HepG2 (cell line): ENCODE data around the gene TMEM167B. TPM values are rescaled to one million over a fixed set of nuclear protein-coding genes. Genes with fewer than 3 reads are reported as not detected.
A peak's percentile ranks its signal among the peaks of the same experiment; 100 is the strongest.

Experiments
- ATAC-seq: fragments of 200-7000 bp; cut with Tn5 transposase; 3 replicates; pipeline ENCODE4 v1.9.1; 2020; ENCODE audit warnings: mild to moderate bottlenecking, moderate library complexity
- BruUV-seq: library from RNA; stranded (reverse); fragments of 400-500 nt; replicated peaks from 2 replicates; lab custom pipeline; 2021; lab: Mats Ljungman, UMichigan
- CTCF ChIA-PET: fragments of 300-600 bp; formaldehyde crosslinking; extraction: SDS; loops from one replicate; lab custom pipeline; 2021; ENCODE audit warnings: low total read pairs, inconsistent platforms, low intra/inter-chr PET ratio; lab: Yijun Ruan, JAX
- POLR2A ChIA-PET: fragments of 350-600 bp; sonication (Branson Sonifier 250); formaldehyde crosslinking; loops from one replicate; lab custom pipeline; 2020; ENCODE audit warnings: antibody characterized with exemption, inconsistent platforms; lab: Yijun Ruan, JAX
- DNase-seq: peaks from one replicate; pipeline ENCODE4 v3.0.0-alpha.2; 2015; ENCODE audit warnings: low spot score
- FAIRE-seq: peaks from 3 replicates; lab custom pipeline; 2011; peaks lifted over from hg19 to GRCh38; lab: Jason Lieb, UNC
- H2AFZ ChIP-seq: one replicate; pipeline ENCODE4 v1.6.1; 2011; ENCODE audit warnings: low read length, inconsistent platforms
- H3K27ac ChIP-seq: fragments of 300-600 bp; 3 replicates; pipeline ENCODE4 v1.8.0; 2011; ENCODE audit warnings: mixed run types, mild to moderate bottlenecking, mixed read lengths, low read length, inconsistent platforms; ENCODE audit not compliant: insufficient read depth; ENCODE audit errors: extremely low read length
- H3K27me3 ChIP-seq, 2 experiments: fragments of 200-600 bp in 1 of 2; 2 replicates in 1 of 2; 3 replicates in 1 of 2; pipeline versions ENCODE4 v1.6.0 to v1.8.0; 2011; ENCODE audit warnings: low read length in 2 of 2, mild to moderate bottlenecking in 2 of 2, moderate library complexity in 2 of 2, inconsistent platforms in 1 of 2; ENCODE audit not compliant: insufficient read depth in 2 of 2, control insufficient read depth in 1 of 2
- H3K36me3 ChIP-seq, 2 experiments: fragments of 200-600 bp in 1 of 2; replicated peaks in 1 of 2; 2 replicates in 1 of 2; 3 replicates in 1 of 2; pipeline versions ENCODE4 v1.5.1 to v1.8.0; 2011; ENCODE audit warnings: low read length in 2 of 2, inconsistent platforms in 1 of 2; ENCODE audit not compliant: insufficient read depth in 2 of 2, control insufficient read depth in 1 of 2
- H3K4me1 ChIP-seq: 2 replicates; pipeline ENCODE4 v1.5.1; 2012; ENCODE audit warnings: low read length, inconsistent platforms; ENCODE audit not compliant: insufficient read depth
- H3K4me2 ChIP-seq: 2 replicates; pipeline ENCODE4 v1.6.0; 2011; ENCODE audit warnings: low read depth, low read length, inconsistent platforms
- H3K4me3 ChIP-seq, 3 experiments: fragments of 200-600 bp in 1 of 3; sonication (generic), shearing (Covaris generic) in 1 of 3; replicated peaks in 1 of 3; 2 replicates each; pipeline ENCODE4 v1.5.1; 2011 to 2016; ENCODE audit warnings: low read length in 3 of 3, inconsistent platforms in 2 of 3, low read depth in 2 of 3, mild to moderate bottlenecking in 2 of 3, control low read depth in 1 of 3, mixed read lengths in 1 of 3; ENCODE audit not compliant: insufficient read depth in 1 of 3
- H3K79me2 ChIP-seq: one replicate; pipeline ENCODE4 v1.6.1; 2011; ENCODE audit warnings: low read length, inconsistent platforms; ENCODE audit not compliant: insufficient read depth
- H3K9ac ChIP-seq: 2 replicates; pipeline ENCODE4 v1.6.0; 2011; ENCODE audit warnings: mild to moderate bottlenecking, low read depth, low read length, inconsistent platforms; ENCODE audit not compliant: insufficient read depth
- H3K9me3 ChIP-seq: 2 replicates; pipeline ENCODE4 v1.5.1; 2012; ENCODE audit warnings: mild to moderate bottlenecking, low read length
- H4K20me1 ChIP-seq: 2 replicates; pipeline ENCODE4 v1.6.0; 2011; ENCODE audit warnings: inconsistent platforms, mild to moderate bottlenecking, low read length, moderate library complexity; ENCODE audit not compliant: insufficient read depth
- FOXA1 ChIP-seq, 2 experiments: fragments of 450-650 bp in 1 of 2; sonication (generic) in 1 of 2; formaldehyde crosslinking in 1 of 2; IDR thresholded peaks; 2 replicates each; pipeline versions ENCODE4 v1.4.0 to v1.6.1; 2016 to 2020; ENCODE audit warnings: missing genetic modification reagents in 1 of 2
- JARID2 ChIP-seq: sonication (generic); formaldehyde crosslinking; IDR thresholded peaks from 2 replicates; pipeline ENCODE4 v1.8.1; 2023; ENCODE audit warnings: missing genetic modification reagents, inconsistent platforms; ENCODE audit not compliant: insufficient replicate concordance
- ONECUT2 ChIP-seq: sonication (generic); formaldehyde crosslinking; IDR thresholded peaks from 2 replicates; pipeline ENCODE4 v1.4.0; 2020; ENCODE audit warnings: missing genetic modification reagents
- SOX13 ChIP-seq, 3 experiments: fragments of 450-650 bp in 1 of 3; sonication (generic) in 1 of 3; formaldehyde crosslinking in 1 of 3; IDR thresholded peaks in 2 of 3; conservative IDR thresholded peaks in 1 of 3; 2 replicates each; pipeline versions ENCODE4 v1.5.0 to v1.6.1; 2016 to 2020; ENCODE audit warnings: antibody characterized with exemption in 1 of 3, mild to moderate bottlenecking in 1 of 3, missing compliant biosample characterization in 1 of 3, missing genetic modification reagents in 1 of 3, moderate library complexity in 1 of 3
- SP140L ChIP-seq: sonication (generic); formaldehyde crosslinking; IDR thresholded peaks from 2 replicates; pipeline ENCODE4 v1.4.0; 2020; ENCODE audit warnings: missing genetic modification reagents, borderline replicate concordance
- TRAFD1 ChIP-seq: sonication (generic); formaldehyde crosslinking; IDR thresholded peaks from 2 replicates; pipeline ENCODE4 v1.5.1; 2020; ENCODE audit warnings: missing genetic modification reagents, mild to moderate bottlenecking, borderline replicate concordance
- ZKSCAN8 ChIP-seq: IDR thresholded peaks from 2 replicates; pipeline ENCODE4 v1.6.1; 2016; ENCODE audit warnings: borderline replicate concordance, missing genetic modification reagents, missing compliant biosample characterization
- ZNF552 ChIP-seq: sonication (generic); formaldehyde crosslinking; IDR thresholded peaks from 2 replicates; pipeline ENCODE4 v1.9.0; 2022; ENCODE audit warnings: missing genetic modification reagents, mild to moderate bottlenecking, borderline replicate concordance
- ZNF629 ChIP-seq: sonication (generic); formaldehyde crosslinking; conservative IDR thresholded peaks from 2 replicates; pipeline ENCODE4 v1.5.0; 2020; ENCODE audit warnings: missing genetic modification reagents
- ZNF687 ChIP-seq: sonication (generic); formaldehyde crosslinking; IDR thresholded peaks from 2 replicates; pipeline ENCODE4 v1.5.1; 2020; ENCODE audit warnings: mild to moderate bottlenecking, missing genetic modification reagents, moderate library complexity
- ZNF841 ChIP-seq: sonication (generic); formaldehyde crosslinking; IDR thresholded peaks from 2 replicates; pipeline ENCODE4 v1.8.1; 2023; ENCODE audit warnings: missing genetic modification reagents, borderline replicate concordance
- WGBS: methylation state at CpG from one replicate; pipeline ENCODE4 v1.1.6; 2017; ENCODE audit warnings: low lambda C conversion rate; 5-methylcytosine and 5-hydroxymethylcytosine counted together
- in situ Hi-C: cut with HindIII; loops from 2 replicates; pipeline ENCODE4 v1.10.0; 2017; ENCODE audit warnings: low pct_unique_long_range_greater_than_20kb; ENCODE audit not compliant: extremely low pct_ligation_motif_present
- intact Hi-C: fragments of 100-400 bp; cut with micrococcal nuclease; formaldehyde crosslinking; loops from one replicate; pipeline ENCODE4 v1.10.0; 2022; ENCODE audit not compliant: unreplicated experiment
- polyA plus RNA-seq, 8 experiments: library from polyadenylated mRNA; depleted of rRNA in 3 of 8; stranded (reverse) in 7 of 8; unstranded in 1 of 8; fragments of >200 nt; fragmentation: Illumina TruSeq in 4 of 8; extraction: Trizol in 4 of 8; gene quantifications; 2 replicates each; pipeline versions ENCODE4 v1.2.1 to v1.2.3, GENCODE V29; 2011 to 2016; ENCODE audit warnings: low read depth in 4 of 8, missing spikeins in 1 of 8, mixed read lengths in 1 of 8; ENCODE audit not compliant: insufficient read depth in 1 of 8
- total RNA-seq, 5 experiments: library from RNA; depleted of rRNA; stranded (reverse); fragments of >200 nt; fragmentation: Illumina TruSeq; extraction: Trizol; gene quantifications; 2 replicates each; pipeline ENCODE4 v1.2.3, GENCODE V29; 2016; ENCODE audit warnings: low read depth in 1 of 5

The TMEM167B gene
- total and polyA plus RNA-seq, 2 of the 13 experiments (the other 11 are each of a cell fraction or from before 2014, with no cell fraction given): 9.5 to 22.4 TPM

GRCh38 chr1:109115685-109116084, 25.1 kb downstream of the TMEM167B start:
- in situ Hi-C loops: no loop called here
- intact Hi-C loops: loop anchor here (10.0 kb wide), 1 partner anchor 151 kb away; the partner anchor contains the start of gene CLCC1
- H3K79me2 ChIP-seq: no peaks in the 10 kb centered on the region
- BruUV-seq: no TSS peak
- no peaks in the 10 kb centered on the region for H4K20me1 ChIP-seq
- no peak for FAIRE-seq
- peaks cover 43% of the 10 kb centered on the region for H3K4me1 ChIP-seq
- no peak overlapping the region; a peak in 1 of 6 replicates for H3K4me3 ChIP-seq
- CTCF ChIA-PET: no interaction called here
- no peak overlapping the region for H2AFZ ChIP-seq
- no peak overlapping the region for H3K27ac ChIP-seq
- POLR2A ChIA-PET: interaction anchor here (1.0 to 2.2 kb wide), 2 partner anchors 15 to 21 kb away, joined by 3 to 12 read pairs; no protein-coding TSS in a partner anchor
- 29% methylated on average over 2 of the region's 2 CpGs for WGBS
- H3K9ac ChIP-seq: no peak overlapping the region
- peak overlapping the region; percentile 48; the same call in 1 of the 2 replicates for H3K4me2 ChIP-seq
- ATAC-seq: no peak
- no peaks in the 10 kb centered on the region for H3K36me3 ChIP-seq
- no peaks in the 10 kb centered on the region for H3K9me3 ChIP-seq
- no peak for TF ChIP-seq ONECUT2
- TF ChIP-seq ZNF552: no peak
- TF ChIP-seq JARID2 (CRISPR knock-in tag): no peak
- no peak for TF ChIP-seq TRAFD1 (CRISPR knock-in tag)
- peaks cover 2 to 22% of the 10 kb centered on the region in 2 experiments; a peak in 4 of 5 replicates for H3K27me3 ChIP-seq
- DNase-seq: no peak

- H2AFZ ChIP-seq: no peak overlapping the region
- CTCF ChIA-PET: no interaction called here
- POLR2A ChIA-PET: interaction anchor here (0.6 to 2.2 kb wide), 3 partner anchors 16 to 99 kb away, joined by 3 to 12 read pairs (median 3); no protein-coding TSS in a partner anchor
- H3K27ac ChIP-seq: no peak overlapping the region
- in situ Hi-C loops: no loop called here
- no TSS peak for BruUV-seq
- no peaks in the 10 kb centered on the region for H3K9me3 ChIP-seq
- no peak overlapping the region; a peak in 1 of 6 replicates for H3K4me3 ChIP-seq
- H3K9ac ChIP-seq: no peak overlapping the region
- no peaks in the 10 kb centered on the region for H4K20me1 ChIP-seq
- ATAC-seq: no peak
- intact Hi-C loops: loop anchor here (10.0 kb wide), 1 partner anchor 151 kb away; the partner anchor contains the start of gene CLCC1
- no peak for FAIRE-seq
- H3K4me2 ChIP-seq: peak overlapping the region; percentile 48
- H3K4me1 ChIP-seq: peaks cover 43% of the 10 kb centered on the region
- peak; percentile 49 for DNase-seq
- H3K79me2 ChIP-seq: no peaks in the 10 kb centered on the region
- H3K36me3 ChIP-seq: no peaks in the 10 kb centered on the region
- H3K27me3 ChIP-seq: peaks cover 2 to 20% of the 10 kb centered on the region in 2 experiments; a peak in 4 of 5 replicates
- WGBS: 0% methylated on average over 1 of the region's 1 CpG
- TF ChIP-seq FOXA1 (IDR thresholded peaks at IDR 0.05) (no peak), FOXA1 (CRISPR knock-in tag; IDR thresholded peaks at IDR 0.05) (peak; percentile 52; the same call in 1 of the 2 replicates), ZNF629 (CRISPR knock-in tag) (peak; percentile 58; the same call in 1 of the 2 replicates), ZKSCAN8 (CRISPR knock-in tag) (no peak), ZNF841 (no peak), SOX13 (IDR thresholded peaks at IDR 0.05) (no peak), SOX13 (CRISPR knock-in tag; conservative IDR thresholded peaks at IDR 0.05 in 1 of 2, IDR thresholded peaks at IDR 0.05 in 1 of 2) (peak in 1 of 2 experiments; percentile 25; a peak in 1 of 4 replicates), SP140L (CRISPR knock-in tag) (no peak), ZNF687 (no peak)
These were observed 25.7 kb downstream of the TMEM167B start for GRCh38 chr1:109116286-109116685.
